Activated CD8-positive, alpha-beta memory T cell treated with anti-CD3 and anti-CD28 coated beads for 24 hours (primary cell): ENCODE data around the gene THAP6.
"Not testable (repeated sequence)": the region's sequence is repeated elsewhere in the genome, so short reads cannot be mapped to it uniquely, and the experiment has no call there.

Experiments used
- DNase-seq: peaks from one replicate; pipeline ENCODE4 v3.0.0-alpha.2; 2020

THAP6 gene

DNA sequence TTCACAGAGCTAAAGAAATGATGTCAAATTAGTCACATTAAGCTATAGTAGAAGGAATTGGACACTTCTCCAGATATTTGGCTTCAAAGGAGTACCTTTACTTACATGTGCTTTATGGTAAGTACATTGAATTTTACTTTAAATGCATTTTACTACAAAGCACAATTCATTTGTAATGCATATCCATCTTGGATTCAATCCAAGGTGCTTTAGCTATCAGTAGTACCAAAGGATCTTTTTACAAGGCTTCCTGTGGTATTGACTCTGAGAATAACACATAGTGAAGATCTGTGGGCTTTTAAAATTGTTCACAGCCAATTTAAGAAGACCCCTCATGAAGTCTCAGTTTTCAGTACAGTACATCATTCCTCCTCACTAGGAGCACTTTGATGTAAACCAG lies 13.2 kb downstream of the THAP6 start:
- DNase-seq = no peak

DNA sequence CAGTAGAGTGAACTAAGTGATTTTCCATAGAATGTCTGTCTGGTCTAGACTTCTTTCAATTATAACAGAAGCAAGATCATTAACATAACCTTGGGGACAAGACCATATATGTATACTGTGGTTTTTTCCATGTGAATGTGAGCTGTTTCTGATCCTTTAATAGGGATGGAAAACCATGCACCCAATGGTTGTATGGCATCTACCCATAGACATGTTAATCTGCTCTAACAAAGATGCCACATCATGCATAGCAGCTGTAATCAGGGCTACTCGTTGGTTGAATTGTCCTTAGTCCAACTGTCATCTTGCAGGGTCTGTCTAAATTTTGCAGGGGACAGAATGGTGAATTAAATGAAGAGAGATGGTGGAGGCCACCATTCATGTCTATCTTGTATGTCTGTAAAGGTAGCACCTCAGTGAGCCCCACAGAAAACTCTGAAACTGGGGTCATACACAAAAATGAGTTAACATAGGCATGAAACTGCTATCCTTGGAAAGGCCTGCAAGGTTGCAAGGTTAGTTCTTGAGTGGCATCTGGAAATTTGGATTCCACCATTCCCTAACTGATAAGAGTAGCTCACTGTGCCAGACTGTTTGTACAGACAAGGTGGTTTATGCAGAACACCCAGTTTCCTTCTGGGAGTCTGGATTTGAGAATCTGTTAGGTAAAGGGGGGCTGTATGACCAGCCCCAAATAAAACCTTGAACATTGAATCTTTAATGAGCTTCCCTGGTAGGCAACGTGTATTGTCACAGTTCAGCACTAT lies 16.5 kb downstream of the THAP6 start:
- no peak for DNase-seq

DNA sequence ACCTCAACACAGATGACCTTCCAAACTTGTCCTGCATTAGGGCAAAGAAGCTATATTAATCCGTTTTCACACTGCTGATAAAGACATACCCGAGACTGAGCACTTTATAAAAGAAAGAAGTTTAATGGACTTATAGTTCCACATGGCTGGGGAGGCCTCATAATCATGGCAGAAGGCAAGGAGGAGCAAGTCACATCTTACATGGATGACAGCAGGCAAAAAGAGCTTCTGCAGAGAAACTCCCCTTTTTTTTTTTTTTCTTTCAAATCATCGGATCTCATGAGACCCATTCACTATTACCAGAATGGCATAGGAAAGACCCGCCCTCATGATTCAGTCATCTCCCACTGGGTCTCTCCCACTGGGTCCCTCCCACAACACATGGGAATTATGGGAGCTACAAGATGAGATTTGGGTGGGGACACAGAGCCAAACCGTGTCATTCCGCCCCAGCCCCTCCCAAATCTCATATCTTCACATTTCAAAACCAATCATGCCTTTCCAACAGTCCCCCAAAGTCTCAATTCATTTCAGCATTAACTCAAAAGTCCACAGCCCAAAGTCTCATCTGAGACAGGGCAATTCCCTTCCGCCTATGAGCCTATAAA lies 17.4 kb downstream of the THAP6 start:
- not testable (repeated sequence) for DNase-seq

DNA sequence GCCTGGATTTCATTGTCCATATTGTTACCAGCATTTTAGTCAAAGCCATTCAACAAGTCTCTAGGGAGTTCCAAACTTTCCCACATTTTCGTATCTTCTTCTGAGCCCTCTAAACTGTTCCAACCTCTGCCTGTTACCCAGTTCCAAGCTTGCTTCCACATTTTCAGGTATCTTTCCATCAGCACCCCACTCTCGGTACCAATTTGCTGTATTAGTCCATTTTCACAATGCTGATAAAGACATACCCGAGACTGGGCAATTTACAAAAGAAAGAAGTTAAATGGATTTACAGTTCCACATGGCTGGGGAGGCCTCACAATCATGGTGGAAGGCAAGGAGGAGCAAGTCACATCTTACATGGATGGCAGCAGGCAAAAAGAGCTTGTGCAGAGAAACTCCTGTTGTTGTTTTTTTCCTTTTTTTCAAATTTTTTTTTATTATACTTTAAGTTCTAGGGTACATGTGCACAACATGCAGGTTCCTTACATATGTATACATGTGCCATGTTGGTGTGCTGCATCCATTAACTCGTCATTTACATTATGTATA lies 19.1 kb downstream of the THAP6 start:
- not testable (repeated sequence) for DNase-seq

DNA sequence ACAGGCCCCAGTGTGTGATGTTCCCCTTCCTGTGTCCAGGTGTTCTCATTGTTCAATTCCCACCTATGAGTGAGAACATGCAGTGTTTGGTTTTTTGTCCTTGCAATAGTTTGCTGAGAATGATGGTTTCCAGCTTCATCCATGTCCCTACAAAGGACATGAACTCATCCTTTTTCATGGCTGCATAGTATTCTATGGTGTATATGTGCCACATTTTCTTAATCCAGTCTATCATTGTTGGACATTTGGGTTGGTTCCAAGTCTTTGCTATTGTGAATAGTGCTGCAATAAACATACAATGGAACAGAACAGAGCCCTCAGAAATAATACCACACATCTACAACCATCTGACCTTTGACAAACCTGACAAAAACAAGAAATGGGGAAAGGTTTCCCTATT lies 19.7 kb downstream of the THAP6 start:
- DNase-seq = not testable (repeated sequence)

DNA sequence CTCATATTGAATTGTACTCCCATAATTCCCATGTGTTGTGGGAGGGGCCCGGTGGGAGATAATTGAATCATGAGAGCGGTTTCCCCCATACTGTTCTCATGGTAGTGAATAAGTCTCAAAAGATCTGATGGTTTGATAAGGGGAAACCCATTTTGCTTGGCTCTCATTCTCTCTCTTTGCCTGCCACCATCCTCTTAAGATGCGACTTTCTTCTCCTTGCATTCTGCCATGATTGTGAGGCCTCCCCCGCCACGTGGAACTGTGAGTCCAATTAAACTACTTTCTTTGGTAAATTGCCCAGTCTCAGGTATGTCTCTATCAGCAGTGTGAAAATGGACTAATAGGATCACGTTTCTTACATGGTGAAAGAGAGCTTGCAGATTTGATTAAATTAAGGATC lies 23.0 kb downstream of the THAP6 start:
- not testable (repeated sequence) for DNase-seq

DNA sequence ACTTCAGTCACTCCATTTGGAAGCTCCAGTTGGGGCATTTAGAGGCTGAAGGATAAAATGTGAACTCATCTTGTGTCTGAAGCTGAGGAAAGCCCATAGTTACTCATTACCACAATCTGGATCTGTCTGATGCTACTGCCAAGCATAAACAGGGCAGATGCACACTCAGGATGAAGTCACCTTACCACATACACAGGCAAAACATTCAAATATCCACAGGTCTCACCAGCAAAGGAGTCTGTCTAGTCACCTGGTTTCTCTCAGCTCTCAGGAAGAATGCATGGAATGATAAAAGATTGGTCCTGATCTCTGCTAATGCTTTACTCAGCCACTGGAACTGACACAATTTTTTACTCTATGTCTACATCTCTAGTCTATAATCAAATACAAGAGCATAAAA lies 28.6 kb downstream of the THAP6 start:
- DNase-seq = no peak

DNA sequence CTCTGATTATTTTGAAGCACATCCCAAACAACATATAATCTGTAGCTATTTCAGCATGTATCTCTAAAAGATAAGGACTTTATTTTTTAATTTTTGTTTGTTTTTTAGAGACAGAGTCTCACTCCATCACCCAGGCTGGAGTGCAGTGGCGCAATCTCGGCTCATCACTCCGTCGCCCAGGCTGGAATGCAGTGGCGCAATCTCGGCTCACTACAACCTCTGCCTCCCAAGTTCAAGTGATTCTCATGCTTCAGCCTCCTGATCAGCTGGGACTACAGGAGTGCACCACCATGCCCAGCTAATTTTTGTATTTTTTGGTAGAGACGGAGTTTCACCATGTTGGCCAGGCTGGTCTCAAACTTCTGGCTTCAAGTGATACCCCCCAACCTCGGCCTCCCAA lies 29.9 kb downstream of the THAP6 start:
- DNase-seq = not testable (repeated sequence)

DNA sequence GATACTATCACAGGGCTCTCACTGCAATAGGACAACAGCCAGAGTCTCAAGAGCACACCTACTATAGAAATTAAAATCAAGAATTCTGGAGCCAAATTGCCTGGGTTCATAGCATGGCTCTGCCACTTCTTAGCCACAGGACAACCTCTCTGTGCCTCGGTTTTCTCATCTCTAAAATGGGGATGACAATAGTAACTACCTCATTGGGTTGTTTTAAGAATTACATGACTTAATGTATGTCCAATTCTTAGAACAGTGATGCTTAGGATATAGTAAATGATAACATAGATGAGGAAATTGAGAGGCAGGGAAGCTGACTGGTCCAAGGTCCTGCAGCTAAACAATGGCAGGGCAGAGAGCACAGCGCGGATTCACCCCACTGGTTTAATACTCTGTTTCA lies 30.6 kb downstream of the THAP6 start:
- no peak for DNase-seq

DNA sequence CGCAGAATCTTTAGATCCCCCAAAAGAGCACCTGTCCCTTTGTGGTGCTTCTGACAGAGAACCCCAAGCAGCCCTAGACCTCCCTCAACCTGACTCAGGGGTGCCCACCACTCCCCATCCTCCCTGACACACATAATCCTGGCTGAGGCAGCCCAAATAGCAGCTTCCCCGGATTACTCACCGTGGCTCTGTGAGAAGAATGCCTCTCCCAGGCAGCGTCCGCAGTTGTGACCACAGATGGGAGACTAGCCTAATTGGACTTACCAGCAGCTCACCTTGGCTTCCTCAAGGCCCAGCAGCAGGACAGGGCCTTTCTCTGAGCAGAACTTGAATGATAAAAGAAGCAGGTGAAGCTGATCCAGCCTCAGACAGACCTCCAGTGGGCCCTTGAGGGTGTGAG lies 31.3 kb downstream of the THAP6 start:
- DNase-seq = no peak

DNA sequence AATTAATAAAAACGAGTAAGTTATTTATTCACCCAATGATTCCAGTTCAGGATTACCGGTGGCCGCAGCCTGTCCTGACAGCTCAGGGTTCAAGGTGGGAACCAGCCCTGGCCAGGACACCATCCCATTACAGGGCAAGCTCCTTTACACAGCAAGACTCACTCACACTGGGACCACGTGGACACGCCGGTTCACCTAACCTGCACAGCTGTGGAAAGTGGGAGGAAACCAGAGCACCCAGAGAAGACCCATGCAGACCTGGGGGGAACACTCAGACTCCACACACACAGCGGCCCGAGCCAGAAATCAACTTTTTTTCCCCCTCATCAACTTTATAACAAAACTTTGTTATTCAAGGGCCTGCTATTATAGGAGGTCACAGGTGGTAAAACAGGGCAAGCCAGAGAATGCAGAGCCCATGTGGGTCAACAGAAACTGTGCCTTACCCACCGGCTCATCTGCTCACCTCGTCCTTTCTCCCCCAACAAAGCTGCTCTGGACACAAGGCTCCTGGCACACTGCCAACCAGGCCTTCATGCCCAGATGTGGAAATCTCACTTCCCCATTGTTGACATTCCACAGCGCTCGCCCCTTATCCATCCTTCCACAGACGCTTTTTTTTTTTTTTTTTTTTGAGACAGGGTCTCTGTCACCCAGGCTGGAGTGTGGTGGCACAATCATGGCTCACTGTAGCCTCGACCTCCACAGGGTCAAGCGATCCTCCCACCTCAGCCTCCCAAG lies 33.5 kb downstream of the THAP6 start:
- no peak for DNase-seq

DNA sequence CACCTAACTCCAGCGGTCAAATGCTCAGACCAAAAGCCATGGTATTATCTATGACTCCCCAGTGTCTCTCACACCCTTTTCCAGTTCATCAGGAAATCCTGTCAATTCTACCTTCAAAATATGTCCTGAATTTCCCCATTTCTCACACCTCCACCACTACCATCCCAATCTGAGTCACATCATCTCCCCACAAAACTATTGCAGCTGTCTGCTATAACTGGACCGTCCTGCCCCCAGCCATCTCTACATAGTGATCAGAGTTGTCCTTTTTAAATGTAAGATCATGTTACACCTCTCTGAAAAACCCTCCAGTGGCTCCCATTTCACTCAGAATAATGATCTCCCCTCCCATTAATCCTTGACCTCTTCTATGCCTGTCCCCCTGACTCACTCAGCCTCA lies 34.7 kb downstream of the THAP6 start:
- no peak for DNase-seq

DNA sequence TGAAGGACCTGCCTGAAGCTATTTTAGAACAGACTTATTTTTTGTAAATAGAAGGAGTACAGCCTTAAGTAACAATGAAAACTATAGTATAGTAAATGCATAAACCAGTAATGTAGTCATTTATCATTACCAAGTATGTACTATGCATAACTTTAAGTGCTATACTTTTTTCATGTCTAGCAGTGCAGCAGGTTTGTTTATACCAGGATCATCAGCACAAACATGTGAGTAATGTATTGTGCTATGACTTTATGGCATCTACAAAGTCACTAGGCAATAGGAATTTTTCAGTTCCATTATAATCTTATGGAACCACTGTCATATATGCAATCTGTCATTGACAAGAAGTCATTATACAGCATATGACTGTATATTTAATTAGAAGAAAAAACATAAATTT lies 38.2 kb downstream of the THAP6 start:
- no peak for DNase-seq

DNA sequence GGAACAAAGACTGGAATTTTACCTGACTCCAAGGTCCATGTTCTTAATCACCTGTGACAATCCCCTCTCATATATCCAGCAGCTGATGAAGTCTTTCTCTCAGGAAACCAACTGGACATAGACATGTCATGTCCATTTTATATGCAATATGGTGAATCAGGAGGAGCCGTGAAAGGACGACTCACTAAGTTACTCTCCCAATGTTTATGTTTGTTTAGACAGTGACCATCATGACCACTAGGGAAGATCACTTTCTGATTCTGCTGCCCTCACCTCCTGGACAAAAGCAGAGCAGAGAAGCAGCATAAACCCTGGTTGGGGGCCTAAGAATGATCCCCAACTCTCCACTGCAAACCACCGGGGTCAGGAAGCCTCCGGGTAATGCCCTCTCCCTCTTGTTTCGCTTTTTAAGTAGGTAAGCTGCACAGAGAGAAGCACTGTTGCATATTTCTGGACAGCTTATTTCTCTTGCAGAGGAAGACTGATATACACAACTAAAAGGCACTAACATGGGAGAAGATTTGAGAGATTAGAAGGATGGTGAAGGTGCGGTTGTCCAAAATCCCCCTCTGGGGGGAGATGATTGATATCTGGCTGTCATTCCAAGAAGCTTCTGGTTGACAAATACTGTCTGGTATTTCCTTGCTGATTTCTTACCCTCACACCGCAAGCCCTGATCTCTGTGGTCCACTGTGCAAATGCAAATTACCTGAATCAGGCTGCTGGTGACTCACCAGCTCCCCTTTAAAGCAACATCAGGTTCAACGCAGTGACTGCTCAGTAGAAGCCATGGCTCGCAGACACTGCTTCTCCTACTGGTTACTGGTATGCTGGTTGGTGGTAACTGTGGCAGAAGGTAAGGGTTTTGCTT lies 41.3 kb downstream of the THAP6 start, which contains the start of gene ODAPH:
Gene ODAPH, plus strand, starts transcription at position 773 of the 871 bp plus-strand sequence. Its CDS starts 17 bp downstream, at position 790.
- DNase-seq = no peak

DNA sequence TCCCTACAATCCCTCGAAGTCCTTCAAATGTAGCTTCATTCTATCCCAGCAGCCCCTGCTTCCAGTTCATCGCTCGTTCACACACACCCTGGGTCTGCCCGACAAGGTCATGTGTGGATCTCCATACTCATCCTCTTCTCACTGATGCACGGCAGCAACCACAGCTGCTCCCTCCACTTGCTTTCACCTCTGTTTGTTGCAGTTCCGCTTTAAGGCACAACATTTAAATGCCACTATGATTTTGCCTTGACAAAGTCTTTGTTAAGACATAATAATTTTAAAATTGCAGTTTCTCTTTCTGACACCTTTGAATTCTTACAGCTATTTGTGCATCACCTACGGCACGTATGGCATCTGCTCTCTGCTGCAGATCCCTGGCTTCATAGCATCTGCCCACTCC lies 43.4 kb downstream of the THAP6 start:
- DNase-seq = no peak

DNA sequence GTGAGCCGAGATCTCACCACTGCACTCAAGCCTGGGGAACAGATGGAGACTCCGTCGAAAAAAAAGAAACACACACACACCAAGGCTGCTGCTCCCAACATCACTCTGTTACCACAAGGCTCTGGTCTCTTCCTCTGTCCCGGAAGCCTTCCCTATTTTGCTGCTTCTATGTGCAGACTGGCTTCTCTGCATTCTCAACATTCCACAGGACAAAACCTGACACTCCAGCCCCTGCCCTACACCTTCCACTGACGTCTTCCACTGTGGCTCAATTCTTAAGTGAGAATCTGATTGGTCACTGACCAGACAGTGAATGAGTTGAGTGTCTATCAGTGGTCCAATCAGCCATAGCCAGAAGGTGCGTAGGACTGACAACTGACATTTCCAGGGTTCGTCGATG lies 47.5 kb downstream of the THAP6 start:
- DNase-seq = no peak

DNA sequence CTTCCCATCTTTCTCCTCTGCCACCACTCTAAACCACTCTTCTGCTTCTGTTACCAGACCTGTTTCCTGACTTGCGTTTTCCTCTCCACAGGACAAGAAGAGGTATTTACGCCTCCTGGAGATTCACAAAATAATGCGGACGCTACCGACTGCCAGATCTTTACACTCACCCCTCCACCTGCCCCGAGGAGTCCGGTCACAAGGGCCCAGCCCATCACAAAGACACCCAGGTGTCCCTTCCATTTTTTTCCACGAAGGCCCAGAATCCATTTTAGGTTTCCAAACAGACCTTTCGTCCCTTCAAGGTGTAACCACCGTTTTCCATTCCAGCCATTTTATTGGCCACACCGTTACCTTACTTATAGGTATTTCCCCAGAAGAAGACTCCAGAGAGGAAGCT lies 49.8 kb downstream of the THAP6 start:
- no peak for DNase-seq

DNA sequence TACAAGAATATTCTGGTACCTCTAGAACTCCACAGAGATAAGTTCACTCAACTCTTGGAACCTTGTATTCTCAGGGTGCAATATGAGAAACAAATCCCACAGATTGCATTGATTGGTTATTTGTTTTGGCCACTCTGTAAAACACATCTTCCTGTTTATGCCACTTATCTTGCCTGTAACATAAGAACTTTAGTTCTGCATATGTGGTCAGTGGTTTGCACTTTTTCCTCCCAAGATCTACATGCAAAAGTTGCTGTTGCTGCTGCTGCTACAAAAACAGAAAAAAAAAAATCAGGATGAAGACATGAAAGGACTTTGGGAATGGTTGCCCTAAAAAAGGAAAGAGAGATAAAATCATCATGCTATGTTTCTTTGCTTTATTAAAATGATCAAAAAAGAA lies 51.2 kb downstream of the THAP6 start:
- DNase-seq = no peak

DNA sequence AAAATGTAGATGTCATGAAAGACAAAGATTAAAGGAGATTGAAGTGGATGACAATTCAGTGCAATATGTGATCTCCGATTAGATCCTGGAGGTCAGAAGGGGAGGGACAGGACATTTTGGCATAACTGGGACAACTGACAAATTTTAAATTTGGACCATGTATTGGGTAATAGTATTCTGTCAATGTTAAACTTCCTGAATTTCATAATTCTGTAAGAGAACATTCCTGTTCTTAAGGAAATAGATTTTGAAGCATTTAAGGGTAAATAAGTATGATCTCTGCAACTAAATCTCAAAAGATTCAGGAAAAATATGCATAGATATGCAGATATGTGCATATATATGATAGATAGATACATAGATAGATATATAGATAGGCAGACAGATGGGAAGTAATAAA lies 52.6 kb downstream of the THAP6 start:
- no peak for DNase-seq

DNA sequence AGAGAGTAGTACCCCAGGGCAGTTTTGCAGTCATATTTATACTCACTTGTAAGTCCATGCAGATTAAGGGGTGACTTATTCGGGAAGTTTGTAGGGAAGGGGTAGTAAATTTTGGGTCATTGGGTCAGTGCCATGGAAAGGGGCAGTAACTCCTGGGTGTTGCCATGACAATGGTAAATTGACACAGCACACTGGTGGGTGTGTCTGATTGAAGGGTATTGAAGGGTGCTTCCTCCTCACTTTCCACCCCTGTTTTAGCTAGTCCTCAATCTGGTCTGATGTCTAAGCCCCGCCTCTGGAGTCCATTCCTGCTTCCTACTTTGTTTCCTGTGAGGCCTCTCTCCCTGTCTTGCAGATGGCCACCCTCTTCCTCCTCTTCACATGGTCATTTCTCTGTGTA lies 53.5 kb downstream of the THAP6 start:
- DNase-seq = no peak
